GM10847 (cell line): ENCODE data around the gene CDH13.

Experiments used
- POLR2A ChIP-seq: IDR thresholded peaks from 2 replicates; pipeline ENCODE4 v1.6.1; 2011; ENCODE audit not compliant: insufficient read length; ENCODE audit errors: extremely low read depth

CDH13 gene

DNA sequence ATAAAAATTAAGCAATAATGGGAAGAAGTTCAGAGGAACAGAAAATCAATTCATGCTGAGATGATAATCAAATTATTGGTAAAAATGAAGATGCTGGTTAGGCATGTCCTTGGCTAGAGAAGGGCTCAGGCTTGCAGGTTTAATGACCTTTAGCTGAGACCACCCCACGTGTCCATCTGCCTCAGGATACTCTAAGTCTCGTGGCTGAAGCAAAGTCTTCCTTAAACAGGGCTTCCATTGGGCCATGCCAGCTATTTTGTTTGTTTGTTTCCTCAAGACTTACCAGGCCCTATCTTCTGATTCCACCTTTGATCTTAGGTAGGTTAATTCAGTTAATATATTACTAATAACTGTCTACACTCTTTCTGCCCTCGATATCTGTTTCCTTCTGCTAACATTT is 366.0 kb downstream of the CDH13 start:
- TF ChIP-seq POLR2A = no peak

DNA sequence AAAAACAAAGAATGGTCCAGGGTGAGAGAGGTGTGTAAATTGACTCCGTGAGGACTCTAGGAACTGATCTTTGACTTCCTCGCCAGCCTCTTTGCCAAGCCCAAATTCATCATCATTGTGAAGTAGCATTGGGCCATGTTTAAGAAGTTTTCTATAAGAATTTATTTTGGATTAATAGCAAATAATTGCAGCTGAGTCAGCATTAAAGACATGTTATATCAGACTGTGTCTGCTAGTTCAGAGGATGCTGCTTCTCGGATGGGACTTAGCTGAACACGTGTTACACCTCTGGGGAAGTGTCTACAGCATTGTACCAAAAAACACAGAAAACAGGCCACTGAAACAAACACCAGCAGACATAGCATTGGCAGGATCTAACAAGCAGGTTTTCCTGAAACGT is 366.6 kb downstream of the CDH13 start:
- no peak for TF ChIP-seq POLR2A

DNA sequence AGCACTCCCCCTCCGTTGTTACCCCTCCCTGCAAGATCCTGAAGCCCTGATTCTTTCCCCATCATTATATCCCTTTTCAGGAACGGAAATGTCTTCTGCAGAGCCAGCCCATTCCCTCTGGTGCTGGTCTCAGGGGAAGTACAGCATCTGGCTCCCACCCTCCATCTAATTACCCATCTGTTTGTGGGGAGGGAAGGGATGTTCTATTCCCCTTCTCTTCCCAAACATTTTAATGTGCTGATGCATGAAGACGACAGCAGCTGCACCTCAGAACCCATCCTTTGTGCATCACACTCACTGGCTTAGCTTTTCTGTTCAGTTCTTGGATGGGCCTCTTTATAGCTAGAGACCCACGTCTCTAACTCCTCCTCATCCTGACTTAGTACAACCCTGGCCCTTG is 367.2 kb downstream of the CDH13 start:
- no peak for TF ChIP-seq POLR2A

DNA sequence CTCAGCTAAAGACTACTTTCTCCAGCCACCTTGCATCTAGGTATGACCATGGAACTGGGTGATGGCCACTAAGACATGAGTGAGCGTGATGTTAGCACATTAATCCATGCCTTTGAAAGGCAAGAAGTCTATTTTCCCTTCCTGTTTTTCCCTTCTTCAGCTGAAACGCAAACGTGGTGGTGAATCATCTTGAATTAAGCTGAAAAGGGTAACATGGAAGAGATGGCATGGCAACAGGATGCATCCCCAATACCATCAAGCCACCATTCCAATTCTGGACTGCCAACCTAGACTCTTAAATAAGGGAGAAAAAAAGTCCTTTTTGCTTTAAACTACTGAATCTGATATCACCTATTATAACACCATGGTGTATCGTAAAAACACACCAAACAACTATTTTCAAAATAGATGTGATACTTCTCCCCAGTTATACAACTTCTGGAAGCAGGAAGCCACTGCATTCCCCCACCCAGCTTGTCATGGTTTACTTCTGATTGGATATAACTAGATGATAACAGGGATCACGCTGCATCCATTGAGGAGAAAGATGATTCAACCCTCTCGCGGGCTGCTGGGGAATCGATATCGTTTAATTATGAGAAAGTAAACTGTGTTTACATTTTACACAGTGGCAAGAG is 368.6 kb downstream of the CDH13 start:
- no peak for TF ChIP-seq POLR2A

DNA sequence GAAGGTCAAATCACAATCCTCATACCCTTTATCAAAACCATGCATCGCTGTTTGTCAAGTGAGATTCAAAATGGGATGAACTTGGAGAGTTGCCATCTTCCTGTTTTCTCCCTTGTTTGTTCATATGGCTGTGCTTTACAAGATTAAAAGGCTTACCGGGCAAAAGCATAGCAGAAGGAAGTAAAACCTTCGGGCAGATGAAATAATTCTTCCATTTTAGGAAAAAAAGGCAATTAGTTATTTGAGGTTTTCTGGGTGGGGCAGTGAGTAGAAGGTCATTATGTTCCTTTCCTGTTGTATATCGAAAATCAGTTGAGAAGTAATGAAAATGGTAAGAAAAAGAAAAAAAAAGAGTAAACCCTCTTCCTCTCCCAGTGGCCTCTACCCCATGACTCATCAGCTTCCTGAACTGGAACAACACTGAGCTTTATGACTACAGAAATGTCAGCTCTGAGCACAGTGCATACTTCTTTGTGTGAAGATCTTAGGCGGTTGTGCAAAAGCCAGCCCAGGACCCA is 369.2 kb downstream of the CDH13 start:
- TF ChIP-seq POLR2A = no peak

DNA sequence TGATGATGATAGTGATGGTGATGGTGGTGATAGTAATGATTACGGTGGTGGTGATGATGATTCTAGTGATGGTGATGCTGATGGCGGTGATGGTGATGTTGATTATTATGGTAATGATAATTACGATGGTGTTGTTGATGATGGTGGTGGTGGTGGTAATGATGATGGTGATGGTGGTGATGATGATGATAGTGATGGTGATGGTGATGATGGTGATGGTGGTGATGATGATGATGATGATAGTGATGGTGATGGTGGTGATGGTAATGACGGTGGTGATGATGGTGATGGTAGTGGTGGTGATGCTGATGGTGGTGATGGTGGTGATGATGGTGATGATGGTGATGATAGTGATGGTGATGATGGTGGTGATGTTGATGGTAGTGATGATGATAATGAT is 370.0 kb downstream of the CDH13 start:
- TF ChIP-seq POLR2A = no peak

DNA sequence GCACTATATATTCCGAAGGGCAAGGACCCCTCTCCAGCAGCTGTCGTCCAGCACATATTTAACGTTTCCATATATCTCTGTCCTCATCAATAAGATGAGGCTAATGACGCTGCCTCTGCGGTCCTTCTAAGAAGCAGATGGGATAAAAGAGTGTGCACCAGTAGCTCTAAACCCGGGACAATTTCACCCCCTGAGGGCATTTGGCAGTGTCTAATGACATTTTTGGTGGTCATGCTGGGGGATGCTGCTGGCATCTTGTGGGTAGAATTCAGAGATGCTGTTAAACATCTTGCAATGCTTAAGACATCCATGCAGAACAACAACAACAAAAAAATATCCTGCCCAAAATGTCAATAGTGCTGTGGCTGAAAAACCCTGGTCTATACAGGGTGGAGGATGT is 372.9 kb downstream of the CDH13 start:
- no peak for TF ChIP-seq POLR2A

DNA sequence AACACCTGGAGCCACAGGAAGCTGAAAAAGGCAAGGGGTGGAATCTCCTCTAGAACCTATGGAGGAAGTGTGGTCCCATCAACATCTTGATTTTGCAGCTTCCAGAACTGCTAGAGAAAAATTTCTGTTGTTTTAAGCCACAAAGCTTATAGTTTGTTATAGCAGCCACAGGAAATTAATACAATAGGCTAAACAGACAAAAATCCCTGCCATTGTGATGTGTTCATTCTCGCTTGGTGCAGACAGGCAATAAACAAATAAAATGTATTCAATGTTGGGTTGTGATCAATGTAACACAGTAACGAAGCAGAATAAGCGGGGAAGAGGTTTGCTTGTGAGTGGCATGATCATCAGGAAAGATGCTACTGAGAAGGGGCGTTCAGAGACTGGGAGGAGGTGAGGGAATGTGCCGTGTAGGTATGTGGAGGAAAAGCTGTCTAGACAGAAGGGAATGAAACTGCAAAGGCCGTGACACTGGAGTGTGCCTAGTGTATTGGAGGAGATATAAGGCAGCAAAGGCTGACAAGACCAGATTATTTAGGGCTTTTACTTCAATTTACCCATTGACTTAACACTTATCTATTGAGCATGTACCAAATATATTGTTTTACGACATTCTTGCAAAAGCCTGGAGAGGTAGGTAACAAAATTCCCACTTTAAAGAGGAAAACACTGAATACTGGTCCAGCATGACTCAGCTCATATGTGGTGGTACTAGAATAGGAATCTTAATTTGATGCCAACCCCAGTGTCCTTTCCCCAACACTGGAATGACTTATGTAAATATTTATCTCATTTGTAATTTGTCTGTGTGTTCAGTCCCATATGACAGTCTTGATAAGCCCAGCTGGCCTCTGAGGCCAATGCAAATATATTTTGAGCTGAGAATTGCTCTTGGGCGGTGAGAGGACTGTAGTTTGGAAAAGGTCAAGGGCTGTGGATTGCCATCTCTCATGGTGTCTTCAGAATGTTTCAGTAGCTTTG is 375.9 kb downstream of the CDH13 start:
- TF ChIP-seq POLR2A = no peak

DNA sequence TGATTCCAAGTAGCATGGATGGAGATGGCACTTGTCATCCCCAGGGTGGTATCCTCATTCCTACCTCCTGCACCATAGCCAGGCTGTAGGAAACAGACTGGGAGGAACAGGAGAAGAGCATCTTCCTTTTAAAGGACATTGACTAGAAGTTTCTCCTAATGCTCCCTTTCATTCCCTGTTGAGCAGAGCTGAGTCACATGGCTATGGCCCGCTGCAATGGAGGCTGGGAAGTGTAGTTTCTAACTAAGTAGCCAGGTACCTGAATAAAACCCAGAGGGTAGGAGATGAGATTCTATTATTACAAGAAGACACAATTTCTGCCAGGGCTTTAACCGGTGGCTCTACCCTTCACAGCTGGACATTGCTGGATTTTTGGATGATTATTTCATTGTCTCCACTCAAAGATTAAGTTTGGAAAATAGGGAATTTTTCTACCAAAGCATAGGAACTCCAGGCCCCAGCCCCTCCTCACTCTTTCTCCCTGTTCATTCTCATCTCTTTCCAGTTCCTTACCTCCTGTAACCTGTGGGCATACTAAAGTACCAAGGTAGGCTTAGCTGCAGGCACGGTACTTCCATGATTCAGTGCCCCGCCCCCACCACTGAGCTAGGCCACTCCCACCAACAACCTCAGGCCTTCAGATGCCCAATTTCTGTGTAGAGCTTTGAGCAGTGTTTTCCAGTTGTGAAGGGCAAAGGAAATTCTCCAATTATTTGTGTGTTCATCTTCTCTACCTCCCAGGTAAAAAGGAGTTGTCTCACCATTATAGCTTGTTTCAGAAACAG is 378.3 kb downstream of the CDH13 start:
- TF ChIP-seq POLR2A = no peak

DNA sequence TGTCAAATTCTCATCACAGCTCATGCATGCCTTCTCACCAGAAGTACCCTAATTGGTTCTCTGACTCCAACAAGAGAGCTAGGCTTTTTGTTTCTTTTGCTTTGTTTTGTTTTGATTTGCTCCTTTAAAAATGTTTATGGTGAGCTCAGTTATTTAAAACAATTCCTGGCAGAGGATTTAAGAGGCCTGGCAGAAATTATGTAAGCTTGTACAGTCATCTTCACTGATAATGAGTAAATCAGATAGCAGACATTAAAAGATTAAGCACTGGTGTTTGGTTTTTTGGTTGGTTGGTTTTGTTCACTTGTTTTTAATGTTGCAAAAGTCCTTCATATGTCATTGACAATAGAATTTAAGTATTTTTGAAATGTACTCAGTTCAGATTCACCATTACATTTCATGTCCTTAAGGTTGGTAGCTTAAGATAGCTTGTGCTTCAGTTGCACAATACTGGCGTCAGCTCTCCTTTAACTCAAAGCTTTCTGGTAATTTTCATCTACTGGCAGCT is 378.9 kb downstream of the CDH13 start:
- no peak for TF ChIP-seq POLR2A

DNA sequence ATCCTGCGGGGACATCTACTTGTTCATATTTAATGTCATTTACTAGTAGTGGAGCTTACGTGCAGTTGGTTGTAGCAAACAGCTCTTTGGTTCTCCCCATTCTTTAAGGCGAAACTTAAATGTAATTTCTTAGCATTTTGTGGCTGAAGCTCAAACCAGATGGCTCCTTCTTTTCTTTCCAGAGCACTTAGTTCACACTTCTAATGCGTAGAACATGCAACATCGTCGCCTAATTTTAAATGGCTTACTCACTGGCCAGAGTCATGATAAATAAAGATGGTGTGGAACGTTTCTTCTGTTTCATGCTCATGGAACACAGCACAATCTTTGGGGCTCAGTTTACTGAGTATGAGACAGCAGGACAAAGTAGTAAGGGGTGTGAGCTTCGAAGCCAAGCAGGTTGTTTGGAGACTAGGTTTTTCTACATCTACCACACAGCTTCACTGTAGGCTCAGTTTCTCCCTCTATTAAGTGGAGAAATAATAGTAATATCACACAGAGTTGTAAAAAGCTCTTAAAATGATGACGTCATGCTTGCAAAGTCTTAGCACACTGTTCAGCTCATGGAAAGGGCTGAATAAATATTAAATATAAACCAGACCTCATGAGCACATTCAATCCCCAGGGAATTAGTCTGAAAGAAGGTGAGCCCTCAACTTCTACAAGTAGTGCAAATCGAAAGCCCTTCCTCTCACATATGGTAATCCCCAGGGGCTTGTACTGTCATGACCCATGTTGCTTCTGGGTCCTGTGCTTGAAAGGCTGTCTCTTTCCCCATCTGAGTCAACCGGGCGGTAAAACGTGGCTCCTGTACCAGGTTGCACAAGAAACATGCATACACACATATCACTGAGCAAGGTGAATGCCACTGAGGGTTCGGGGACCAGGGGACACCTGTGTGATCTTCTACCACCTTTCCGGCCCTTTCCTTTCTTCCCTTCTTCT is 384.3 kb downstream of the CDH13 start:
- no peak for TF ChIP-seq POLR2A

DNA sequence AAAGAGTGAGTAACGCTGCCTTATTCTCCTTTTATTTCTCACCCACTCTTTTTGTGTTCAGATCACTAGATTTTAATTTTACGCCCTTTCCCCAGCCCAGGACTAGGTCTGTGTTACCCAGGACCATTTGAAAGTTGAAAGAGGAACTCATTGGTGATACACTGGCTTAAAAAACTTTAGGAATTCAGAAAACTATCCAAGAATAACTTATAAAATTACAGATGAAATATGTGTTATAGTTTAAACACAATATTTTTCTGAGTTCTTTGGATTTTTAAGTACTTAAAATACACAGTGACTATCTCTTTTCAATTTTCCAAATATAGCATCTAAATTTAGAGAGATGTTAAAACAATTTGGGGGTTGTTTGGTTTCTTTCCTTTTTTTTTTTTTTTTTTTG is 385.2 kb downstream of the CDH13 start:
- TF ChIP-seq POLR2A = no peak

DNA sequence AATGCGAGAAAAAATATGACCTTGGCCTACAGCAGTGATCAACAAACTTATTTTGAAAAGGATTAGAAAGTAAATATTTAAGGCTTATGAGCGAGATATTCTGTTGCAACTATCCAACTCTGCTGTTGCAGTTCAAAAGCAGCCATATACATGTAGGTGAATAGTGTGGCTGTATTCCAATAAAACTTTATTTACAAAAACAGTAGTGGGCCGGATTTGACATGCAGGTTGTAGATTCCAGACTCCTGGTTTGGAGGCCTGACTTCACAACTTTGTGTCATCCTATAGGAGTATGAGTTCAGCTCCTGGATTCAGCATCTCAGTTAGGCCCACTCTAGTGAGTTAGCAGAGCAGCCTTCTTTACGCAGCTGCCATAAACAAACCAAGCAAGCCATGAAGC is 386.3 kb downstream of the CDH13 start:
- TF ChIP-seq POLR2A = no peak

DNA sequence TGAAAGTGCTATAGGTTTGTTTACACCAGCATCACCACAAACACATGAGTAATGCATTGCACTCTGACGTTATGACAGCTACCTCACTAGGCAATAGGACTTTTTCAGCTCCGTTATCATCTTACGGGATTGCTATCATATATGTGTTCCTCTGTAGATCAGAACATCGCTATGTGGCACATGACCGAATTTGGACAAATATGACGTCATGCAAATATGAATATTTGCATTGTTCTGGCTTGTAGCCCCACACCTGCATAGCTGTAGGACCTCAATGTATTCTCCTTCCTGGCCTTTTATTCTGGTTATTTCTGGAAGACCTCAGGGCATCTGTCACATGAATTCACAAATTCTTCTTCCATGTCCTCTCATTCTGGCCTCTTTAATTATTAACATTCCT is 393.2 kb downstream of the CDH13 start:
- no peak for TF ChIP-seq POLR2A

DNA sequence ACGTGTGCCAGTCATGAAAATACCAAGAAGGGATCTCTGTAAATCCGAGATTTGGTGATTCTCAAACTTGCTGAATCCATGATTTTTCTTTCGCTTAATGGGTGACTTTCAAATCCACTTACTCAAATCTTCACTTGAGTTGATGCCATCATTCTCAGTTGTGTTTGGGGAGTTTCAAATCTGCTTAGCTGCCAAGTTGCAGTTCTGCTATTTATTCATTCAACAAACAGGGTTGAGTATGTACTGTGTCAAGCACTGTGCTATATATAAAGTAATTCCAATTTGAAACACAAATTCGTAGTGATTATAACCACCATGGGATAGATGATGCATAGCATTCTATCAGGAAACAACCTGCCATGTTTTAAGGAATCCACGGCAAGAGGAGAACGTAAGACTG is 394.3 kb downstream of the CDH13 start:
- TF ChIP-seq POLR2A = no peak

DNA sequence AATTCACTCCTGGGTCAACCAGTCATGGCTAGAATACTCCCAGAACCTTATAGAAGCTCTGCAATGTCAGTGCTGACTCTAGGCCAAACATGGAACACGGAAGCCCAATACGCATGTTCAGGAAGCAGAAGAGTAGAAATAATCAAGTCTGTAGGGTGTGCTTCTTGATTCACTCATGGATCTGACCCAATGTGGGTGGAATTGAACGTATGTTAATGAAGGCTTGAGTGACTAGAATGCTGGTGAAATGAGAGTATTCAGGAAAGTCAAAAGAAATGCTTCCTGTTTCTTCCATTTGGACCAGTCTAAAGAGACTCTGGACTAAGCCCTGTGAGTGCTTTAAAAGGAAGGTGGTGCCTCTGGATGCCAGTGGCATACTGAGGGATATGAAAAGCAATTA is 395.0 kb downstream of the CDH13 start:
- no peak for TF ChIP-seq POLR2A
